ENCODE results near the gene STYX. TPM values are rescaled to one million over a fixed set of nuclear protein-coding genes. Genes with fewer than 3 reads are reported as not detected.
A peak's percentile ranks its signal among the peaks of the same experiment; 100 is the strongest.

Gene STYX, protein sequence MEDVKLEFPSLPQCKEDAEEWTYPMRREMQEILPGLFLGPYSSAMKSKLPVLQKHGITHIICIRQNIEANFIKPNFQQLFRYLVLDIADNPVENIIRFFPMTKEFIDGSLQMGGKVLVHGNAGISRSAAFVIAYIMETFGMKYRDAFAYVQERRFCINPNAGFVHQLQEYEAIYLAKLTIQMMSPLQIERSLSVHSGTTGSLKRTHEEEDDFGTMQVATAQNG
- total RNA-seq (2014; rRNA removed; shearing (Covaris generic)) (40.2 and 43.1 TPM in 2 replicates), polyA plus RNA-seq (2016; fragmentation: Nextera tagmentation; extraction: Ambion mirVana) (21.8 and 23.3 TPM in 2 replicates)
- long read RNA-seq, full-length matches to known transcripts, result 7 of 9 reads
- long read RNA-seq, partial matches to known transcripts, result 2 of 9 reads
- long read RNA-seq, other reads (novel, unspliced or antisense), result 0 of 9 reads

- Histone ChIP-seq H3K36me3 (ENCODE audit: insufficient read depth) (0 out of 2 replicates have a peak, but pooled peaks cover under 1% of the 10 kb centered on the region), H2AFZ (peak within 1 kb of the TSS; percentile 64; the same call in 1 of the 2 replicates), H3K27ac (ENCODE audit: low read depth) (peak within 1 kb of the TSS; percentile 89), H3K4me1 (ENCODE audit: insufficient read depth) (peaks cover 16% of the 10 kb centered on the region), H4K20me1 (replicated peaks; ENCODE audit: insufficient read depth) (peaks cover 2% of the 10 kb centered on the region; the same call in 1 of the 2 replicates), H3K4me3 (peak within 1 kb of the TSS; percentile 94), H3K79me2 (replicated peaks; ENCODE audit: insufficient read depth) (peaks cover 49% of the 10 kb centered on the region), H3F3A (replicated peaks; ENCODE audit: low read depth) (no peaks in the 10 kb centered on the region; the same call in 1 of the 2 replicates), H3K4me2 (peak within 1 kb of the TSS; percentile 82), H3K9me2 (ENCODE audit: insufficient read depth) (no peaks in the 10 kb centered on the region), H3K27me3 (ENCODE audit: insufficient read depth) (no peaks in the 10 kb centered on the region)
- peaks cover 60% of the 10 kb centered on the region for H3K36me3 Mint-ChIP-seq (ENCODE audit: low read depth)
- H3K9me3 Mint-ChIP-seq, result no peaks in the 10 kb centered on the region
- H3K4me3 Mint-ChIP-seq, result peak within 1 kb of the TSS; percentile 98
- H3K27ac Mint-ChIP-seq, result peak within 1 kb of the TSS; percentile 98
- no peak for TF ChIP-seq EZH2 (IDR thresholded peaks at IDR 0.05; ENCODE audit: low read depth, unreplicated experiment)
- TF ChIP-seq CREB1 (CRISPR knock-in tag; IDR thresholded peaks at IDR 0.05; ENCODE audit: low read depth), result peak; percentile 67
- no peak for TF ChIP-seq ZNF462 (CRISPR knock-in tag; IDR thresholded peaks at IDR 0.05)
- TF ChIP-seq POLR2AphosphoS5 (IDR thresholded peaks at IDR 0.05; ENCODE audit: low read depth), result peak; percentile 87
- H3K4me1 Mint-ChIP-seq, result peaks cover 29% of the 10 kb centered on the region
- H3K27me3 Mint-ChIP-seq (ENCODE audit: insufficient read depth, low read depth, poor library complexity), result peaks cover 7% of the 10 kb centered on the region
- peak; percentile 94 for ATAC-seq
- peak; percentile 100 for DNase-seq (ENCODE audit: low spot score)
Observed at GRCh38 chr14:52729925-52730708, at the start of gene STYX. Gene STYX (plus strand): TSS chr14:52730166. CDS start chr14:52730475, 309 bp downstream.

Measured in GM23338 (cell line).